DND-41 (cell line): Measurements from ENCODE around the gene MYO19.

Experiments
- EZH2 ChIP-seq: IDR thresholded peaks from 3 replicates; pipeline ENCODE4 v1.6.1; 2012; ENCODE audit warnings: borderline replicate concordance, low read depth, mild to moderate bottlenecking, moderate library complexity, low read length, inconsistent platforms; ENCODE audit not compliant: severe bottlenecking
- TF ChIP-seq, protein P1 (sequence below): IDR thresholded peaks from 2 replicates; pipeline ENCODE4 v1.5.1; 2012; ENCODE audit warnings: borderline replicate concordance, low read length, moderate library complexity, mild to moderate bottlenecking; ENCODE audit not compliant: poor library complexity, severe bottlenecking; ENCODE audit errors: extremely low read depth

DNA sequence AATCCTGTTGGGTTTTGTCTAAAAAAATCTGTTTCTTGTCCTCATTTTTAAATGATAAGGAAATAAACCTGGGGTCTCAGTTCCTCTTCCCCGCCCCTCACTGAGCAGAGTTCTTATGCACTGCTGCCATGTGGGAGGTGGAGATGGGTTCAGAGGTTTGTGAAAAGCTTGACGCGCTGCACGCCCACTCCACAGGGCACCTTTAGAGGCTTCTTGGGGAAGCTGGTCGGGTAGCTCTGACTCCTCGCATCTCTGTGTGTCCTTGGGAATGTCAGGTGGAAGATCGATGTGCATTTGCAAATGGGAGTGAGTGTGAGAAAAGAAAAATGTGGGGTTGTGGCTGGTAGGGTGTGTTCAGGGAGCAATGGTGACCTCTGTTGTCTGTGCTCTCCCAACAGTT is 52.8 kb downstream of the MYO19 start:
- TF ChIP-seq, protein P1, sequence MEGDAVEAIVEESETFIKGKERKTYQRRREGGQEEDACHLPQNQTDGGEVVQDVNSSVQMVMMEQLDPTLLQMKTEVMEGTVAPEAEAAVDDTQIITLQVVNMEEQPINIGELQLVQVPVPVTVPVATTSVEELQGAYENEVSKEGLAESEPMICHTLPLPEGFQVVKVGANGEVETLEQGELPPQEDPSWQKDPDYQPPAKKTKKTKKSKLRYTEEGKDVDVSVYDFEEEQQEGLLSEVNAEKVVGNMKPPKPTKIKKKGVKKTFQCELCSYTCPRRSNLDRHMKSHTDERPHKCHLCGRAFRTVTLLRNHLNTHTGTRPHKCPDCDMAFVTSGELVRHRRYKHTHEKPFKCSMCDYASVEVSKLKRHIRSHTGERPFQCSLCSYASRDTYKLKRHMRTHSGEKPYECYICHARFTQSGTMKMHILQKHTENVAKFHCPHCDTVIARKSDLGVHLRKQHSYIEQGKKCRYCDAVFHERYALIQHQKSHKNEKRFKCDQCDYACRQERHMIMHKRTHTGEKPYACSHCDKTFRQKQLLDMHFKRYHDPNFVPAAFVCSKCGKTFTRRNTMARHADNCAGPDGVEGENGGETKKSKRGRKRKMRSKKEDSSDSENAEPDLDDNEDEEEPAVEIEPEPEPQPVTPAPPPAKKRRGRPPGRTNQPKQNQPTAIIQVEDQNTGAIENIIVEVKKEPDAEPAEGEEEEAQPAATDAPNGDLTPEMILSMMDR, result no peak
- TF ChIP-seq EZH2, result no peak
